ENCODE data around the gene RECK. TPM values are rescaled to one million over a fixed set of nuclear protein-coding genes. Genes with fewer than 3 reads are reported as not detected.

RECK gene
- total and polyA plus RNA-seq, 3 donors from 2014 or later, result 10.1 to 17.6 (median 15.4) TPM

- H3K36me3 ChIP-seq (ENCODE audit: low read depth, missing control alignments), result no peaks in the 10 kb centered on the region
- intact Hi-C loops (cut with DNase I; ENCODE audit: low total_unique reads), result loop anchor here (10.0 kb wide), 1 partner anchor 52 kb away; the partner anchor contains the start of gene OR2S2
- H3K9me3 ChIP-seq, result no peaks in the 10 kb centered on the region
- 82 to 83% methylated on average over 3 of the region's 3 CpGs for WGBS, 2 donors
- DNase-seq, result no peak
- TF ChIP-seq CTCF (IDR thresholded peaks at IDR 0.05), result no peak
- no peak for TF ChIP-seq POLR2A (IDR thresholded peaks at IDR 0.05)
- no peak overlapping the region for H3K27ac ChIP-seq
- no peaks in the 10 kb centered on the region for H3K4me1 ChIP-seq
- no peaks in the 10 kb centered on the region for H3K27me3 ChIP-seq
- no peak overlapping the region for H3K4me3 ChIP-seq
Measured at GRCh38 chr9:36006549-36007315, 30.0 kb upstream of the RECK start.

- 71 to 81% methylated on average over 1 of the region's 1 CpG for WGBS, 2 donors
- intact Hi-C loops (cut with DNase I; ENCODE audit: low total_unique reads), result loop anchor here (10.0 kb wide), 1 partner anchor 53 kb away; the partner anchor contains the start of gene OR2S2
- TF ChIP-seq POLR2A (IDR thresholded peaks at IDR 0.05) (no peak), CTCF (IDR thresholded peaks at IDR 0.05) (no peak)
Measured at GRCh38 chr9:36007316-36007708, 29.4 kb upstream of the RECK start.

GRCh38 chr9:36007852-36008251 lies 28.9 kb upstream of the RECK start:
- intact Hi-C loops (cut with DNase I; ENCODE audit: low total_unique reads), result loop anchor here (10.0 kb wide), 1 partner anchor 53 kb away; the partner anchor contains the start of gene OR2S2
- WGBS, 2 donors, result 68 to 85% methylated on average over 2 of the region's 2 CpGs
- Histone ChIP-seq H3K36me3 (ENCODE audit: low read depth, missing control alignments) (no peaks in the 10 kb centered on the region), H3K4me3 (no peak overlapping the region), H3K27me3 (no peaks in the 10 kb centered on the region), H3K27ac (no peak overlapping the region), H3K4me1 (no peaks in the 10 kb centered on the region), H3K9me3 (no peaks in the 10 kb centered on the region)
- no peak for DNase-seq
- TF ChIP-seq POLR2A (IDR thresholded peaks at IDR 0.05), result no peak
- TF ChIP-seq CTCF (IDR thresholded peaks at IDR 0.05), result no peak

More at GRCh38 chr9:36007316-36007708, 29.4 kb upstream of the RECK start:
- no peaks in the 10 kb centered on the region for H3K9me3 ChIP-seq
- no peak overlapping the region for H3K27ac ChIP-seq
- no peaks in the 10 kb centered on the region for H3K36me3 ChIP-seq (ENCODE audit: low read depth, missing control alignments)
- H3K27me3 ChIP-seq, result no peaks in the 10 kb centered on the region
- no peak overlapping the region for H3K4me3 ChIP-seq
- no peak for DNase-seq
- H3K4me1 ChIP-seq, result no peaks in the 10 kb centered on the region

- DNase-seq, result peak; percentile 77
- TF ChIP-seq CTCF (IDR thresholded peaks at IDR 0.05), result peak; percentile 87 to 96 (median 91)
- no peak for TF ChIP-seq POLR2A (IDR thresholded peaks at IDR 0.05)
- intact Hi-C loops (cut with DNase I; ENCODE audit: low total_unique reads), result loop anchor here (10.0 kb wide), 1 partner anchor 54 kb away; the partner anchor contains the start of gene OR2S2
- Histone ChIP-seq H3K4me1 (no peaks in the 10 kb centered on the region), H3K36me3 (ENCODE audit: low read depth, missing control alignments) (no peaks in the 10 kb centered on the region), H3K4me3 (no peak overlapping the region), H3K27me3 (no peaks in the 10 kb centered on the region), H3K27ac (no peak overlapping the region), H3K9me3 (no peaks in the 10 kb centered on the region)
- WGBS, 2 donors, result 9 to 13% methylated on average over 11 of the region's 11 CpGs
Measured at GRCh38 chr9:36008774-36009300, 27.9 kb upstream of the RECK start.
